A673 (cell line): ENCODE results near the gene TLE7. TPM values are rescaled to one million over a fixed set of nuclear protein-coding genes. Genes with fewer than 3 reads are reported as not detected.

Experiments
- BruUV-seq: library from RNA; stranded (reverse); fragments of 400-500 nt; replicated peaks from 2 replicates; lab custom pipeline; 2021; lab: Mats Ljungman, UMichigan
- CTCF ChIA-PET: fragments of 300-600 bp; sonication (Branson Sonifier 250); formaldehyde crosslinking; loops from one replicate; lab custom pipeline; 2022; ENCODE audit warnings: antibody characterized with exemption; lab: Charles Lee
- POLR2A ChIA-PET: fragments of 300-600 bp; sonication (Branson Sonifier 250); formaldehyde crosslinking; loops from one replicate; lab custom pipeline; 2022; ENCODE audit warnings: antibody characterized with exemption; ENCODE audit not compliant: low non-redundant PET; lab: Charles Lee
- DNase-seq: peaks from one replicate; pipeline ENCODE4 v3.0.0-alpha.2; 2015; ENCODE audit warnings: low spot score
- H3K27ac ChIP-seq: fragments of 200-600 bp; sonication (generic); 2 replicates; pipeline ENCODE4 v1.5.1; 2016; ENCODE audit warnings: mixed run types, low read depth, mild to moderate bottlenecking, mixed read lengths, antibody characterized with exemption, low read length; ENCODE audit not compliant: poor library complexity, severe bottlenecking
- H3K27me3 ChIP-seq: fragments of 200-600 bp; sonication (generic); replicated peaks from 2 replicates; pipeline ENCODE4 v1.6.1; 2017; ENCODE audit warnings: mixed run types, low read depth, mild to moderate bottlenecking, mixed read lengths, antibody characterized with exemption, low read length; ENCODE audit not compliant: insufficient read depth, poor library complexity
- H3K36me3 ChIP-seq: fragments of 200-600 bp; sonication (generic); 2 replicates; pipeline ENCODE4 v1.6.1; 2016; ENCODE audit warnings: mixed run types, mild to moderate bottlenecking, mixed read lengths, antibody characterized with exemption, low read length; ENCODE audit not compliant: insufficient read depth, poor library complexity, severe bottlenecking
- H3K4me1 ChIP-seq: fragments of 200-600 bp; sonication (generic); 2 replicates; pipeline ENCODE4 v1.6.1; 2017; ENCODE audit warnings: mixed run types, mild to moderate bottlenecking, mixed read lengths, antibody characterized with exemption, low read length; ENCODE audit not compliant: insufficient read depth, poor library complexity, severe bottlenecking
- H3K4me3 ChIP-seq: fragments of 200-600 bp; sonication (generic); 2 replicates; pipeline ENCODE4 v1.5.1; 2016; ENCODE audit warnings: low read depth, mixed run types, mild to moderate bottlenecking, mixed read lengths, low read length; ENCODE audit not compliant: poor library complexity, severe bottlenecking
- H3K9me3 ChIP-seq: fragments of 200-600 bp; sonication (generic); 2 replicates; pipeline ENCODE4 v1.6.1; 2016; ENCODE audit warnings: mixed run types, low read depth, mild to moderate bottlenecking, mixed read lengths, antibody characterized with exemption, low read length; ENCODE audit not compliant: poor library complexity, severe bottlenecking
- CTCF ChIP-seq: fragments of 300-800, 200-600 bp; sonication (generic); conservative IDR thresholded peaks from 2 replicates; pipeline ENCODE4 v1.5.1; 2017; ENCODE audit warnings: low read depth, mild to moderate bottlenecking, antibody characterized with exemption, low read length, moderate library complexity, mixed read lengths
- EZH2 ChIP-seq: fragments of 200-600 bp; sonication (generic); IDR thresholded peaks from 2 replicates; pipeline ENCODE4 v1.6.1; 2017; ENCODE audit warnings: borderline replicate concordance, low read depth, mild to moderate bottlenecking, mixed read lengths, antibody characterized with exemption, low read length; ENCODE audit not compliant: poor library complexity, severe bottlenecking
- intact Hi-C: fragments of 100-400 bp; cut with micrococcal nuclease; formaldehyde crosslinking; loops from one replicate; pipeline ENCODE4 v1.10.0; 2022; ENCODE audit not compliant: unreplicated experiment
- total RNA-seq: library from RNA; stranded (reverse); gene quantifications from 2 replicates; pipeline ENCODE4 v1.2.3, GENCODE V29; 2021

The TLE7 gene
- total RNA-seq, 1 experiment from 2014 or later: not detected

- no peak for TF ChIP-seq CTCF
- no peak for TF ChIP-seq EZH2
- H3K27ac ChIP-seq: no peak within 1 kb of the TSS
- H3K4me1 ChIP-seq: no peaks in the 10 kb centered on the region
- ChIA-PET POLR2A (no interaction called here), CTCF (no interaction called here)
- intact Hi-C loops: no loop called here
- H3K27me3 ChIP-seq: no peaks in the 10 kb centered on the region
- DNase-seq: no peak
- no peaks in the 10 kb centered on the region for H3K36me3 ChIP-seq
- no peak within 1 kb of the TSS for H3K4me3 ChIP-seq
- H3K9me3 ChIP-seq: no peaks in the 10 kb centered on the region
- BruUV-seq: no TSS peak
These were observed 47.3 kb upstream of the TLE7 start, which contains the start of gene ZNF19 for GRCh38 chr16:71489122-71489521. Gene ZNF19 (minus strand): TSS chr16:71489324. CDS start chr16:71482114, 7,210 bp downstream.

- DNase-seq: peak; percentile 93
- CTCF ChIA-PET: no interaction called here
These were observed 42.4 kb upstream of the TLE7 start for GRCh38 chr16:71484006-71484893.

DNA sequence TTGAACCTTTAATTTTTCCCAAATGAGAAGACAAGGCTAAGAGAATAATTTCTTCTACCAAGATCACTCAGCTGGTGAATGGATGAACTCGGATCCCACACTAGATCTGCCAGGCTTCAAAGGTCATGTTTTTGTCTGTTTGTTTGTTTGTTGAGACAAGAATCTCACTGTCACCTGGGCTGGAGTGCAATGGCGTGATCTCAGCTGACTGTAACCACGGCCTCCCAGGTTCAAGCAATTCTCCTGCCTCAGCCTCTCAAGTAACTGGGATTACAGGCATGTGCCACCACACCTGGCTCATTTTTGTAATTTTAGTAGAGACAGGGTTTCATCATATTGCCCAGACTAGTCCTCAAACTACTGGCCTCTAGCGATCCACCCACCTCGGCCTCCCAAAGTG lies 40.7 kb upstream of the TLE7 start:
- ChIA-PET CTCF (no interaction called here), POLR2A (no interaction called here)
- no peaks in the 10 kb centered on the region for H3K36me3 ChIP-seq
- H3K4me3 ChIP-seq: no peak overlapping the region
- no peak for TF ChIP-seq EZH2
- TF ChIP-seq CTCF: no peak
- BruUV-seq: no TSS peak
- no peaks in the 10 kb centered on the region for H3K27me3 ChIP-seq
- no peak overlapping the region for H3K27ac ChIP-seq
- DNase-seq: no peak
- peaks cover 4% of the 10 kb centered on the region for H3K4me1 ChIP-seq
- no peaks in the 10 kb centered on the region for H3K9me3 ChIP-seq
- intact Hi-C loops: no loop called here

More at GRCh38 chr16:71484006-71484893, 42.4 kb upstream of the TLE7 start:
- Histone ChIP-seq H3K27ac (peak overlapping the region; percentile 89), H3K9me3 (no peaks in the 10 kb centered on the region), H3K36me3 (no peaks in the 10 kb centered on the region), H3K4me1 (peaks cover 4% of the 10 kb centered on the region), H3K4me3 (peak overlapping the region; percentile 75), H3K27me3 (no peaks in the 10 kb centered on the region)
- intact Hi-C loops: loop anchor here (1.0 kb wide), 1 partner anchor 22 kb away; the partner anchor contains the start of gene ZNF23
- POLR2A ChIA-PET: no interaction called here
- no peak for TF ChIP-seq CTCF
- TF ChIP-seq EZH2: no peak
- no TSS peak for BruUV-seq
